K562 (cell line): ENCODE results near the gene ATRN. TPM values are rescaled to one million over a fixed set of nuclear protein-coding genes. Genes with fewer than 3 reads are reported as not detected.
A peak's percentile ranks its signal among the peaks of the same experiment; 100 is the strongest.

Experiments used
- ATAC-seq: fragments of 200-7000 bp; cut with Tn5 transposase; 3 replicates; pipeline ENCODE4 v1.9.1; 2020; ENCODE audit warnings: moderate library complexity
- BruUV-seq: library from RNA; stranded (reverse); fragments of 400-500 nt; replicated peaks from 2 replicates; lab custom pipeline; 2021; lab: Mats Ljungman, UMichigan
- CTCF ChIA-PET: fragments of 300-600 bp; formaldehyde crosslinking; extraction: SDS; loops from one replicate; lab custom pipeline; 2021; ENCODE audit warnings: low intra/inter-chr PET ratio; lab: Yijun Ruan, JAX
- POLR2A ChIA-PET: fragments of 300-600, 350-650 bp; sonication (Branson Sonifier 250); formaldehyde crosslinking; extraction: SDS; loops from one replicate; lab custom pipeline; 2021; ENCODE audit warnings: antibody characterized with exemption, inconsistent platforms; lab: Yijun Ruan, JAX
- DNase-seq, 4 experiments: peaks; one replicate each; pipeline versions ENCODE4 v3.0.0 to v3.0.0-alpha.2; 2011 to 2018; ENCODE audit warnings: low spot score in 3 of 4, mixed read lengths in 3 of 4; ENCODE audit errors: extremely low read depth in 1 of 4
- FAIRE-seq: peaks from 2 replicates; lab custom pipeline; 2011; peaks lifted over from hg19 to GRCh38; lab: Jason Lieb, UNC
- H2AFZ ChIP-seq: 2 replicates; pipeline ENCODE4 v1.6.0; 2011; ENCODE audit warnings: low read depth, low read length, control low read depth, inconsistent platforms
- H3K27ac ChIP-seq: fragments of 200-600 bp; 3 replicates; pipeline ENCODE4 v1.8.0; 2011; ENCODE audit warnings: low read depth, mild to moderate bottlenecking, control low read depth, inconsistent platforms, low read length, moderate library complexity, mixed read lengths; ENCODE audit errors: extremely low read depth
- H3K27me3 ChIP-seq, 2 experiments: fragments of 300-600 bp in 1 of 2; 2 replicates in 1 of 2; 3 replicates in 1 of 2; pipeline versions ENCODE4 v1.6.0 to v1.8.0; 2011; ENCODE audit warnings: inconsistent platforms in 2 of 2, low read length in 2 of 2, mild to moderate bottlenecking in 1 of 2, mixed read lengths in 1 of 2, moderate library complexity in 1 of 2; ENCODE audit not compliant: control insufficient read depth in 2 of 2, insufficient read depth in 2 of 2
- H3K36me3 ChIP-seq: fragments of 300-600 bp; 3 replicates; pipeline ENCODE4 v1.8.0; 2011; ENCODE audit warnings: mild to moderate bottlenecking, low read length, inconsistent platforms; ENCODE audit not compliant: control insufficient read depth, insufficient read depth
- H3K4me1 ChIP-seq, 2 experiments: fragments of 200-600 bp in 1 of 2; replicated peaks in 1 of 2; 2 replicates in 1 of 2; 3 replicates in 1 of 2; pipeline versions ENCODE4 v1.5.1 to v1.8.0; 2011; ENCODE audit warnings: inconsistent platforms in 2 of 2, low read length in 2 of 2, mild to moderate bottlenecking in 1 of 2, mixed read lengths in 1 of 2, moderate library complexity in 1 of 2; ENCODE audit not compliant: control insufficient read depth in 2 of 2, insufficient read depth in 2 of 2
- H3K4me2 ChIP-seq: 2 replicates; pipeline ENCODE4 v1.6.1; 2011; ENCODE audit warnings: low read length, control low read depth, inconsistent platforms, mixed read lengths; ENCODE audit not compliant: insufficient read depth
- H3K4me3 ChIP-seq: fragments of 200-600 bp; sonication (generic), shearing (Covaris generic); 2 replicates; pipeline ENCODE4 v1.5.1; 2016; ENCODE audit warnings: control low read depth, inconsistent platforms
- H3K79me2 ChIP-seq: fragments of 200-600 bp; 3 replicates; pipeline ENCODE4 v1.8.0; 2011; ENCODE audit warnings: low read length, inconsistent platforms; ENCODE audit not compliant: control insufficient read depth, insufficient read depth
- H3K9ac ChIP-seq, 2 experiments: 2 replicates each; pipeline versions ENCODE4 v1.6.0 to v1.6.1; 2011; ENCODE audit warnings: low read depth in 2 of 2, low read length in 2 of 2, control low read depth in 1 of 2, inconsistent platforms in 1 of 2, mild to moderate bottlenecking in 1 of 2, mixed read lengths in 1 of 2; ENCODE audit not compliant: insufficient read depth in 1 of 2
- H3K9me1 ChIP-seq: one replicate; pipeline ENCODE4 v1.6.0; 2011; ENCODE audit warnings: inconsistent platforms, mild to moderate bottlenecking, low read length, moderate library complexity; ENCODE audit not compliant: control insufficient read depth, insufficient read depth
- H3K9me3 ChIP-seq: replicated peaks from 2 replicates; pipeline ENCODE4 v1.5.1; 2011; ENCODE audit warnings: low read depth, low read length, inconsistent platforms; ENCODE audit not compliant: control insufficient read depth, insufficient read depth
- H4K20me1 ChIP-seq: replicated peaks from 2 replicates; pipeline ENCODE4 v1.6.1; 2011; ENCODE audit warnings: low read length, inconsistent platforms, mixed read lengths; ENCODE audit not compliant: control insufficient read depth, insufficient read depth
- HDGF ChIP-seq: fragments of 450-650 bp; IDR thresholded peaks from 2 replicates; pipeline ENCODE4 v1.6.1; 2016
- PRDM10 ChIP-seq: fragments of 450-650 bp; IDR thresholded peaks from 2 replicates; pipeline ENCODE4 v1.6.1; 2018; ENCODE audit not compliant: partially characterized antibody
- SAFB ChIP-seq: fragments of 200-400 bp; formaldehyde crosslinking; IDR thresholded peaks from 2 replicates; pipeline ENCODE4 v1.6.1; 2017; ENCODE audit warnings: low read depth, low read length, borderline replicate concordance
- TRIM28 ChIP-seq: fragments of 450-650 bp; IDR thresholded peaks from 2 replicates; pipeline ENCODE4 v1.6.1; 2017
- WGBS: fragments of 100-300 bp; shearing (Covaris generic); methylation state at CpG from one replicate; pipeline ENCODE4 v1.1.6; 2016; ENCODE audit warnings: low coverage, mixed read lengths; ENCODE audit not compliant: insufficient coverage; ENCODE audit errors: missing lambda C conversion rate; 5-methylcytosine and 5-hydroxymethylcytosine counted together
- in situ Hi-C: fragments of 300-500 bp; cut with MboI; formaldehyde crosslinking; loops from 4 replicates; pipeline ENCODE4 v1.15.0; 2018; ENCODE audit warnings: inconsistent platforms, mixed read lengths
- intact Hi-C: fragments of 100-400 bp; cut with micrococcal nuclease; formaldehyde crosslinking; loops from 2 replicates; pipeline ENCODE4 v1.14.2; 2022
- polyA plus RNA-seq, 8 experiments: library from polyadenylated mRNA; depleted of rRNA in 4 of 8; stranded (reverse) in 5 of 8; unstranded in 3 of 8; fragments of >200 nt; fragmentation: Nextera tagmentation in 2 of 8; fragmentation: Illumina TruSeq in 1 of 8; extraction: Ambion mirVana in 2 of 8; extraction: Trizol in 1 of 8; gene quantifications; 2 replicates each; pipeline versions ENCODE4 v1.2.1 to v1.2.3, GENCODE V29; 2011 to 2014; ENCODE audit warnings: inconsistent platforms in 1 of 8, missing spikeins in 1 of 8
- total RNA-seq, 7 experiments: library from RNA; depleted of rRNA in 6 of 7; stranded (reverse); fragments of >200 nt in 6 of 7; fragmentation: Illumina TruSeq in 2 of 7; extraction: Trizol in 2 of 7; gene quantifications; 2 replicates each; pipeline versions ENCODE4 v1.2.1 to v1.2.3, GENCODE V29; 2011 to 2021; ENCODE audit warnings: low replicate concordance in 1 of 7

ATRN gene
- total and polyA plus RNA-seq, 9 of the 15 experiments (the other 6 are each of a cell fraction or from before 2014, with no cell fraction given): 0.69 to 16.5 (median 7.6) TPM

- Histone ChIP-seq H3K4me3 (no peak overlapping the region), H3K4me2 (no peak overlapping the region), H3K9me3 (no peaks in the 10 kb centered on the region), H3K9me1 (no peaks in the 10 kb centered on the region), H4K20me1 (no peaks in the 10 kb centered on the region), H3K79me2 (peaks cover 4% of the 10 kb centered on the region; the same call in 1 of the 3 replicates), H3K27me3 (no peaks in the 10 kb centered on the region), H3K36me3 (no peaks in the 10 kb centered on the region; the same call in 2 of the 3 replicates), H3K9ac (no peak overlapping the region), H2AFZ (no peak overlapping the region), H3K4me1 (no peaks in the 10 kb centered on the region), H3K27ac (no peak overlapping the region)
- in situ Hi-C loops: no loop called here
- intact Hi-C loops: no loop called here
- ATAC-seq (no peak), DNase-seq (no peak), FAIRE-seq (no peak)
- TF ChIP-seq PRDM10 (no peak), TRIM28 (0 out of 2 replicates have a peak, but pooled peaks have one; percentile 57), SAFB (no peak), HDGF (no peak)
- BruUV-seq: no TSS peak
- WGBS: 73% methylated on average over 1 of the region's 1 CpG
- CTCF ChIA-PET: no interaction called here
- POLR2A ChIA-PET: no interaction called here
These were observed 15.1 kb downstream of the ATRN start for GRCh38 chr20:3485913-3486312.
